A549 treated with CpdA at 1 μM for 4 hours (cell line): Measurements from ENCODE around the gene ITGB8. TPM values are rescaled to one million over a fixed set of nuclear protein-coding genes. Genes with fewer than 3 reads are reported as not detected.

Source experiments
- total RNA-seq: library from RNA; stranded (reverse); fragments of 200-300 nt; extraction: Qiagen RNA extraction; gene quantifications from 5 replicates; pipeline ENCODE4 v1.2.3, GENCODE V29; 2022; ENCODE audit warnings: low read depth

Gene ITGB8
- total RNA-seq: 0.65 to 1.1 TPM (median 0.83 TPM) in 5 replicates

GRCh38 chr7:20330239-20330927 lies at the start of gene ITGB8:
ITGB8 (plus strand) TSS chr7:20330900; CDS start chr7:20331807, 907 bp downstream.

Other genes starting within 250 kb of the ITGB8 start
- gene MACC1, start 113.5 kb upstream of the ITGB8 start, total RNA-seq: not detected in 5 replicates